Panc1 (cell line): ENCODE data around the gene ARHGEF39.

Experiments used
- POLR2AphosphoS5 ChIP-seq: IDR thresholded peaks from 2 replicates; pipeline ENCODE4 v1.6.1; 2012; ENCODE audit warnings: mild to moderate bottlenecking, low read depth, low read length, moderate library complexity
- SIN3A ChIP-seq: IDR thresholded peaks from 2 replicates; pipeline ENCODE4 v1.6.1; 2012; ENCODE audit warnings: low read depth, mild to moderate bottlenecking, low read length, moderate library complexity, borderline replicate concordance; ENCODE audit not compliant: insufficient read depth
- TCF7L2 ChIP-seq: IDR thresholded peaks from 2 replicates; pipeline ENCODE4 v1.6.1; 2011; ENCODE audit warnings: mild to moderate bottlenecking, low read depth, low read length, inconsistent platforms
- TF ChIP-seq, protein P1 (sequence below): fragments of 450-650 bp; IDR thresholded peaks from 2 replicates; pipeline ENCODE4 v1.5.1; 2017; ENCODE audit warnings: mild to moderate bottlenecking
- TF ChIP-seq, protein P2 (sequence below), 2 experiments: IDR thresholded peaks; 2 replicates each; pipeline ENCODE4 v1.6.1; 2011 to 2012; ENCODE audit warnings: low read depth in 2 of 2, control low read depth in 1 of 2, low read length in 1 of 2, mild to moderate bottlenecking in 1 of 2, moderate library complexity in 1 of 2; ENCODE audit not compliant: insufficient read depth in 1 of 2

DNA sequence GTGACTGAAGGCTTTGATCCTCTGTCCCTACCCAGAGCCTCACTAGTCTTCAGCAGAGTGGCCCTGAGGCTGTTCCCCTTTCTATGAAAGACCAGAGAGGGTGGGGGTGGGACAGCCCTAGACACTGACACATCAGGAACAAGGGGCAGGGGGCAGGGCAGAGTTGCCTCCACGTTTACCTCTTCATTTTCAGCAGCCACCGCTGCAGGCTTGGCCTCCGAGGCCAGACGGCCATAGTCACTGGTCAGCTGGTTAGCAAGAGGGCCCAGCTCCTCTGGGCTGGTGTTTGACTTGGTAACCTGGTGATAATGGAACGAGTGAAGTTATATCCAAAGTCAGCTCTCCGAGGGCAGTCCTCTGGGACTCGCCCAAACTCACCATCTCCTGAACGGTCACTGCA lies 40.4 kb upstream of the ARHGEF39 start:
- TF ChIP-seq, protein P1, sequence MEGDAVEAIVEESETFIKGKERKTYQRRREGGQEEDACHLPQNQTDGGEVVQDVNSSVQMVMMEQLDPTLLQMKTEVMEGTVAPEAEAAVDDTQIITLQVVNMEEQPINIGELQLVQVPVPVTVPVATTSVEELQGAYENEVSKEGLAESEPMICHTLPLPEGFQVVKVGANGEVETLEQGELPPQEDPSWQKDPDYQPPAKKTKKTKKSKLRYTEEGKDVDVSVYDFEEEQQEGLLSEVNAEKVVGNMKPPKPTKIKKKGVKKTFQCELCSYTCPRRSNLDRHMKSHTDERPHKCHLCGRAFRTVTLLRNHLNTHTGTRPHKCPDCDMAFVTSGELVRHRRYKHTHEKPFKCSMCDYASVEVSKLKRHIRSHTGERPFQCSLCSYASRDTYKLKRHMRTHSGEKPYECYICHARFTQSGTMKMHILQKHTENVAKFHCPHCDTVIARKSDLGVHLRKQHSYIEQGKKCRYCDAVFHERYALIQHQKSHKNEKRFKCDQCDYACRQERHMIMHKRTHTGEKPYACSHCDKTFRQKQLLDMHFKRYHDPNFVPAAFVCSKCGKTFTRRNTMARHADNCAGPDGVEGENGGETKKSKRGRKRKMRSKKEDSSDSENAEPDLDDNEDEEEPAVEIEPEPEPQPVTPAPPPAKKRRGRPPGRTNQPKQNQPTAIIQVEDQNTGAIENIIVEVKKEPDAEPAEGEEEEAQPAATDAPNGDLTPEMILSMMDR = no peak
- no peak for TF ChIP-seq POLR2AphosphoS5
- TF ChIP-seq, protein P2, sequence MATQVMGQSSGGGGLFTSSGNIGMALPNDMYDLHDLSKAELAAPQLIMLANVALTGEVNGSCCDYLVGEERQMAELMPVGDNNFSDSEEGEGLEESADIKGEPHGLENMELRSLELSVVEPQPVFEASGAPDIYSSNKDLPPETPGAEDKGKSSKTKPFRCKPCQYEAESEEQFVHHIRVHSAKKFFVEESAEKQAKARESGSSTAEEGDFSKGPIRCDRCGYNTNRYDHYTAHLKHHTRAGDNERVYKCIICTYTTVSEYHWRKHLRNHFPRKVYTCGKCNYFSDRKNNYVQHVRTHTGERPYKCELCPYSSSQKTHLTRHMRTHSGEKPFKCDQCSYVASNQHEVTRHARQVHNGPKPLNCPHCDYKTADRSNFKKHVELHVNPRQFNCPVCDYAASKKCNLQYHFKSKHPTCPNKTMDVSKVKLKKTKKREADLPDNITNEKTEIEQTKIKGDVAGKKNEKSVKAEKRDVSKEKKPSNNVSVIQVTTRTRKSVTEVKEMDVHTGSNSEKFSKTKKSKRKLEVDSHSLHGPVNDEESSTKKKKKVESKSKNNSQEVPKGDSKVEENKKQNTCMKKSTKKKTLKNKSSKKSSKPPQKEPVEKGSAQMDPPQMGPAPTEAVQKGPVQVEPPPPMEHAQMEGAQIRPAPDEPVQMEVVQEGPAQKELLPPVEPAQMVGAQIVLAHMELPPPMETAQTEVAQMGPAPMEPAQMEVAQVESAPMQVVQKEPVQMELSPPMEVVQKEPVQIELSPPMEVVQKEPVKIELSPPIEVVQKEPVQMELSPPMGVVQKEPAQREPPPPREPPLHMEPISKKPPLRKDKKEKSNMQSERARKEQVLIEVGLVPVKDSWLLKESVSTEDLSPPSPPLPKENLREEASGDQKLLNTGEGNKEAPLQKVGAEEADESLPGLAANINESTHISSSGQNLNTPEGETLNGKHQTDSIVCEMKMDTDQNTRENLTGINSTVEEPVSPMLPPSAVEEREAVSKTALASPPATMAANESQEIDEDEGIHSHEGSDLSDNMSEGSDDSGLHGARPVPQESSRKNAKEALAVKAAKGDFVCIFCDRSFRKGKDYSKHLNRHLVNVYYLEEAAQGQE (IDR thresholded peaks at IDR 0.05; ENCODE audit: insufficient read depth in 1 of 2, low read depth in 2 of 2, low read length in 1 of 2) = no peak
- TF ChIP-seq SIN3A = no peak
- no peak for TF ChIP-seq TCF7L2
